Neuronal stem cell (in vitro differentiated cells): Measurements from ENCODE around the gene FAAP24. TPM values are rescaled to one million over a fixed set of nuclear protein-coding genes. Genes with fewer than 3 reads are reported as not detected.
A peak's percentile ranks its signal among the peaks of the same experiment; 100 is the strongest.

Source experiments
- DNase-seq: peaks from one replicate; pipeline ENCODE4 v3.0.0-alpha.2; 2013; ENCODE audit warnings: low spot score
- H2AFZ ChIP-seq: one replicate; pipeline ENCODE4 v1.6.1; 2013; ENCODE audit warnings: mild to moderate bottlenecking, low read length, inconsistent platforms
- H2AK5ac ChIP-seq: 2 replicates; pipeline ENCODE4 v1.6.1; 2013; ENCODE audit warnings: low read depth, mild to moderate bottlenecking, inconsistent platforms, low read length, moderate library complexity, mixed read lengths
- H2BK120ac ChIP-seq: 2 replicates; pipeline ENCODE4 v1.6.1; 2013; ENCODE audit warnings: low read depth, mild to moderate bottlenecking, inconsistent platforms, low read length, moderate library complexity, mixed read lengths
- H2BK12ac ChIP-seq: one replicate; pipeline ENCODE4 v1.6.1; 2013; ENCODE audit warnings: low read length, inconsistent platforms
- H2BK15ac ChIP-seq: 2 replicates; pipeline ENCODE4 v1.6.1; 2013; ENCODE audit warnings: mild to moderate bottlenecking, low read length, inconsistent platforms, mixed read lengths
- H2BK5ac ChIP-seq: one replicate; pipeline ENCODE4 v1.6.1; 2013; ENCODE audit warnings: inconsistent platforms, mild to moderate bottlenecking, low read length, moderate library complexity
- H3K14ac ChIP-seq: one replicate; pipeline ENCODE4 v1.6.1; 2013; ENCODE audit warnings: low read length, inconsistent platforms
- H3K18ac ChIP-seq: 2 replicates; pipeline ENCODE4 v1.6.1; 2013; ENCODE audit warnings: low read length, inconsistent platforms
- H3K23ac ChIP-seq: 2 replicates; pipeline ENCODE4 v1.6.1; 2013; ENCODE audit warnings: low read depth, mild to moderate bottlenecking, mixed read lengths, low read length, inconsistent platforms; ENCODE audit not compliant: poor library complexity
- H3K27ac ChIP-seq: replicated peaks from 3 replicates; pipeline ENCODE4 v1.5.1; 2013; ENCODE audit warnings: low read length, inconsistent platforms
- H3K27me3 ChIP-seq, 3 experiments: 2 replicates each; pipeline ENCODE4 v1.6.1; 2013; ENCODE audit warnings: low read length in 3 of 3, mild to moderate bottlenecking in 2 of 3, inconsistent platforms in 1 of 3, low read depth in 1 of 3, mixed read lengths in 1 of 3, moderate library complexity in 1 of 3; ENCODE audit not compliant: control insufficient read depth in 3 of 3, insufficient read depth in 3 of 3
- H3K36me3 ChIP-seq, 2 donors: replicated peaks in 1 of 2; 2 replicates each; pipeline ENCODE4 v1.6.1; 2013; ENCODE audit warnings: low read length in 2 of 2; ENCODE audit not compliant: control insufficient read depth in 2 of 2, insufficient read depth in 2 of 2
- H3K4ac ChIP-seq: 2 replicates; pipeline ENCODE4 v1.6.1; 2013; ENCODE audit warnings: inconsistent platforms, mild to moderate bottlenecking, low read length, moderate library complexity
- H3K4me1 ChIP-seq, 2 donors: 1 replicate in 1 of 2; 2 replicates in 1 of 2; pipeline ENCODE4 v1.6.1; 2013; ENCODE audit warnings: low read length in 2 of 2, low read depth in 1 of 2; ENCODE audit not compliant: control insufficient read depth in 2 of 2, insufficient read depth in 1 of 2
- H3K4me2 ChIP-seq: one replicate; pipeline ENCODE4 v1.6.1; 2013; ENCODE audit warnings: mild to moderate bottlenecking, low read length, inconsistent platforms; ENCODE audit not compliant: insufficient read depth, poor library complexity, severe bottlenecking
- H3K4me3 ChIP-seq, 2 donors: 2 replicates each; pipeline ENCODE4 v1.5.1; 2013; ENCODE audit warnings: low read length in 2 of 2, mild to moderate bottlenecking in 2 of 2, inconsistent platforms in 1 of 2, moderate library complexity in 1 of 2
- H3K79me1 ChIP-seq: one replicate; pipeline ENCODE4 v1.6.1; 2013; ENCODE audit warnings: low read depth, mild to moderate bottlenecking, inconsistent platforms, low read length, moderate library complexity
- H3K9ac ChIP-seq: one replicate; pipeline ENCODE4 v1.6.1; 2013; ENCODE audit warnings: mild to moderate bottlenecking, low read depth, low read length, inconsistent platforms; ENCODE audit not compliant: poor library complexity
- H3K9me3 ChIP-seq, 2 donors: replicated peaks in 1 of 2; 2 replicates each; pipeline versions ENCODE3 to v1.6.1; 2013; ENCODE audit warnings: low read length in 2 of 2, mild to moderate bottlenecking in 2 of 2, inconsistent platforms in 1 of 2, low read depth in 1 of 2, mixed read lengths in 1 of 2, moderate library complexity in 1 of 2; ENCODE audit not compliant: control insufficient read depth in 2 of 2, insufficient read depth in 1 of 2
- H4K8ac ChIP-seq: one replicate; pipeline ENCODE4 v1.6.1; 2013; ENCODE audit warnings: low read depth, mild to moderate bottlenecking, inconsistent platforms, low read length, moderate library complexity
- H4K91ac ChIP-seq: one replicate; pipeline ENCODE4 v1.6.1; 2013; ENCODE audit warnings: low read length, low read depth, mild to moderate bottlenecking, inconsistent platforms; ENCODE audit not compliant: poor library complexity
- WGBS, 2 donors: extraction: QIAGEN DNeasy Blood & Tissue Kit; methylation state at CpG; one replicate each; pipeline ENCODE4 v1.1.7; 2013; ENCODE audit warnings: missing lambda C conversion rate in 2 of 2, mixed read lengths in 1 of 2; ENCODE audit not compliant: insufficient read length in 2 of 2, insufficient replicate concordance in 1 of 2; ENCODE audit errors: extremely low coverage in 2 of 2; 5-methylcytosine and 5-hydroxymethylcytosine counted together
- polyA plus RNA-seq, 2 experiments: library from polyadenylated mRNA; stranded (reverse); fragments of 200-250 nt; gene quantifications; one replicate each; pipeline ENCODE4 v1.2.3, GENCODE V29; 2013

FAAP24 gene, protein sequence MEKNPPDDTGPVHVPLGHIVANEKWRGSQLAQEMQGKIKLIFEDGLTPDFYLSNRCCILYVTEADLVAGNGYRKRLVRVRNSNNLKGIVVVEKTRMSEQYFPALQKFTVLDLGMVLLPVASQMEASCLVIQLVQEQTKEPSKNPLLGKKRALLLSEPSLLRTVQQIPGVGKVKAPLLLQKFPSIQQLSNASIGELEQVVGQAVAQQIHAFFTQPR
- 3.7 TPM for polyA plus RNA-seq (2013, experiment 1 of 2)
- 4.0 TPM for polyA plus RNA-seq (2013, experiment 2 of 2)

DNA sequence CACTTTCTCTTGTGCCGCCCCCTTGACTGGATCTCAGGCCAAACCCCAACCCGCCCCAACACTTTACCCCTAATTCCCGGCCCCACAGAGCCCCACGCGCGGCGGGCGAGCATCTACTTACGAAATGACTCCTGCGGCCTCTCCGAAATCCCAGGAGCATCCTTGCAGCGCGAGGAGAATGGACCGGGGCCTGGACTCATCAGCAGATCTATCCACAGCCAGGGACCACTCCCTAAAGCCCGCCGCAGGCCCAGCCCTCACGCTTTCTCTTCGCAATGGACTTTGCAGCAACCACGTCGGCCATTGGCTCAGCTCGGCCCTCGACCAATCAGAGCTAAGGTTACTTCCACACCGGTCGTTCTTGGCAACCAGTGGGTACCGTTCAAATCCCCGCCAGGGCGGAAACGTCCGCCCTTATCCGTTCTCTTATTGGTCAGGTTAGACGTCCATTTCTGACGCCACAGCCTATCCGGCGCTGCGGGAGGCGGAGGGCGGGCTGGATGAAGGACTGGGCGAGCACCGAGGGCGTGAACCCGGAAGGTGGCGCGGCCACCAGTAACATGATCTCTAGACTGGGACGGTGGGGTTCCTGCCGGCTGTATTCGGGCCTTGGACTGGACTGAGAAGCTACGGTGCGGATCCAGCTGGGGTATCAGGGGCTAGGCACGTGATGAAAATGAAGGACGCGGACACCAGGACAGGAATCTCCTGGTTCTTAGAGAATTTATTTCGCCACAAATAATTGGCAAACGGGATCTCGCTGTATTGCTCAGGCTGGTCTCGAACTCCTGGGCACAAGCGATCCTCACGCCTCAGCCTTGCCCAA lies at the start of gene FAAP24, which contains the start of gene CEP89:
Gene FAAP24, plus strand, starts transcription at position 528 of the 826 bp plus-strand sequence. CDS start 955 bp downstream, outside the sequence.
Gene CEP89, minus strand, starts transcription at position 244 of the 826 bp plus-strand sequence. Its CDS starts 84 bp downstream, at position 160.
- no peak within 1 kb of the TSS for H4K8ac ChIP-seq
- peaks cover 5% of the 10 kb centered on the region for H3K79me1 ChIP-seq
- peaks cover 3 to 40% of the 10 kb centered on the region in 2 donors for H3K36me3 ChIP-seq
- DNase-seq: peak; percentile 99
- peak within 1 kb of the TSS; percentile 25 for H3K23ac ChIP-seq
- no peak within 1 kb of the TSS for H3K14ac ChIP-seq
- H4K91ac ChIP-seq: no peak within 1 kb of the TSS
- peak within 1 kb of the TSS; percentile 83 for H2AK5ac ChIP-seq
- H2BK120ac ChIP-seq: no peak within 1 kb of the TSS
- no peak within 1 kb of the TSS for H3K4ac ChIP-seq
- no peaks in the 10 kb centered on the region for H3K9me3 ChIP-seq
- H3K4me3 ChIP-seq: peak within 1 kb of the TSS; percentile 67 to 89
- no peak within 1 kb of the TSS for H2BK12ac ChIP-seq
- no peaks in the 10 kb centered on the region for H3K27me3 ChIP-seq
- H2AFZ ChIP-seq: peak within 1 kb of the TSS; percentile 90
- peak within 1 kb of the TSS; percentile 75 for H3K4me2 ChIP-seq
- H3K4me1 ChIP-seq: peaks cover 0 to 3% of the 10 kb centered on the region in 2 donors
- no peak within 1 kb of the TSS for H3K27ac ChIP-seq
- no peak within 1 kb of the TSS for H2BK5ac ChIP-seq
- H2BK15ac ChIP-seq: no peak within 1 kb of the TSS
- peak within 1 kb of the TSS; percentile 92 for H3K9ac ChIP-seq
- no peak within 1 kb of the TSS for H3K18ac ChIP-seq
- no CpG with 5 or more reads among the region's 57 CpGs for WGBS, 2 donors

DNA sequence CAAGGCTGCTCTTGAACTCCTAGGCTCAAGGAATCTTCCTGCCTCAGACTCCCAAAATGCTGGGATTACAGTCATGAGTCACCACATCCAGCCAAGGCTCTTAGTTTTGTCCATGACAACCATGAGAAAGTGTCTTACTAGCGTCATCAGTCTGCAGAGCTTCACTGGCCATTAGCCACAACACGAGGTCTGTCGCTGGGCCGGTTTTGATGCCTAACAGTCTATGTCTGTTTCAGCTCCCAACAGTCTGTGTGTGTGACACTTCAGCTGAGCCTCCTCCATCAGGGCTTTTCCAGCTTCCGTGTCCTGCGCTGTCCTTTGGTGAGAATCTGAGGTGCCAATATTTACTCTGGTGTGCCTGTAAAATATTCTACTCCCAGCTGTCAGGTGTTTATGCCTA lies 47.8 kb upstream of the FAAP24 start:
- Histone ChIP-seq H3K27ac (no peak overlapping the region), H3K18ac (no peak overlapping the region), H2AFZ (no peak overlapping the region), H3K14ac (no peak overlapping the region), H4K91ac (no peak overlapping the region), H3K9me3 (peaks cover 0 to 6% of the 10 kb centered on the region in 2 donors), H2AK5ac (no peak overlapping the region), H3K4me3 (no peak overlapping the region), H2BK12ac (no peak overlapping the region), H3K36me3 (peaks cover 19 to 72% of the 10 kb centered on the region in 2 donors), H3K9ac (no peak overlapping the region), H2BK15ac (no peak overlapping the region), H3K4me2 (no peak overlapping the region), H3K23ac (no peak overlapping the region), H2BK120ac (no peak overlapping the region), H3K4me1 (no peaks in the 10 kb centered on the region), H4K8ac (no peak overlapping the region), H2BK5ac (no peak overlapping the region), H3K4ac (no peak overlapping the region), H3K79me1 (no peaks in the 10 kb centered on the region), H3K27me3 (no peaks in the 10 kb centered on the region)
- WGBS, 2 donors: no CpG with 5 or more reads among the region's 6 CpGs
- DNase-seq: no peak

DNA sequence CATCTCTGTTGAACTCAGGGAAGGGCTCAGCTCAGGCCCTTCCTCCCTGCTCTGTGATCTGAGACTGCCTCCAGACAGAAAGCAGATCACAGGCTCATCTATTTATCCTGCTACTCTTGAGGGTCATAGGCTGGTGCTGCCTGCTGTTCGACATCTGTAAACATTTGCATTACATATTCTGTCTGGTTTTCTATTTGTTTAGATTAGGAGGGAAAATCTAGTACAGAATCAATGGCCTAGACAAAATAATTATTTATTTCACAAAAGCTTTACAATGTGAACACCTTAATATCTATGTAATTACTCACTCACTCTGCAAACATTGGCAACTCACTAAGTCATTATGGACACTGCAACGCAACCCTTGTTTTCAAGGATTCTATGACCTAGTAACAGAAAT lies 43.2 kb upstream of the FAAP24 start:
- Histone ChIP-seq H3K36me3 (peaks cover 19 to 81% of the 10 kb centered on the region in 2 donors), H3K79me1 (no peaks in the 10 kb centered on the region), H2BK12ac (no peak overlapping the region), H3K4me2 (no peak overlapping the region), H4K8ac (no peak overlapping the region), H3K27ac (no peak overlapping the region), H3K18ac (no peak overlapping the region), H3K4me1 (no peaks in the 10 kb centered on the region), H3K4me3 (no peak overlapping the region), H3K9me3 (peaks cover under 1 to 6% of the 10 kb centered on the region in 2 donors), H3K9ac (no peak overlapping the region), H3K4ac (no peak overlapping the region), H3K27me3 (no peaks in the 10 kb centered on the region), H2AK5ac (no peak overlapping the region), H2BK120ac (no peak overlapping the region), H2BK15ac (no peak overlapping the region), H4K91ac (no peak overlapping the region), H3K23ac (no peak overlapping the region), H3K14ac (no peak overlapping the region), H2BK5ac (no peak overlapping the region), H2AFZ (no peak overlapping the region)
- no peak for DNase-seq
- no CpG with 5 or more reads among the region's 2 CpGs for WGBS, 2 donors

DNA sequence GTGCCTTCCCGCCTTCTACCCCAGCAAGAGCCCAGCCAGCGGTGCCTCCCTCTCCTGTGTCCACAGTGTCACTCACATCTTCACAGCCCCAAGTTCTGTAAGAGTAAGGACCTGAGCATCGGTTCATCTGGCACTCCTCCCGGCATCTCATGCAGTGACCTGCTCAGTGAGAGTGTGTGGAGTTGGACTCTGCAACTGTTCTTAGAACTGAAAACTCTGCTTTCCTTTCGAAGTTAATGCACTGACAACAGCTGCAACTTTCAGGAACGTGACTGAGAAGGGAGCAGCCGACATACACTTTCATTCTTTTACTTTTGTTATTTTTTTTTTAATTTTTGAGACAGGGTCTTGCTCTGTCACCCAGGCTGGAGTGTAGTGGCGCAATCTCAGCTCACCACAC lies 41.5 kb upstream of the FAAP24 start:
- H4K8ac ChIP-seq: no peak overlapping the region
- no peak overlapping the region for H3K18ac ChIP-seq
- DNase-seq: no peak
- H3K4me2 ChIP-seq: no peak overlapping the region
- H4K91ac ChIP-seq: no peak overlapping the region
- no peak overlapping the region for H2BK15ac ChIP-seq
- no peak overlapping the region for H2BK12ac ChIP-seq
- H3K9ac ChIP-seq: no peak overlapping the region
- no peak overlapping the region for H2BK120ac ChIP-seq
- H3K23ac ChIP-seq: no peak overlapping the region
- WGBS, 2 donors: no CpG with 5 or more reads among the region's 8 CpGs
- no peak overlapping the region for H3K14ac ChIP-seq
- no peak overlapping the region for H3K4me3 ChIP-seq
- H3K27me3 ChIP-seq: no peaks in the 10 kb centered on the region
- no peak overlapping the region for H3K27ac ChIP-seq
- no peak overlapping the region for H2AFZ ChIP-seq
- no peaks in the 10 kb centered on the region for H3K79me1 ChIP-seq
- no peak overlapping the region for H3K4ac ChIP-seq
- H2AK5ac ChIP-seq: no peak overlapping the region
- peaks cover 20 to 77% of the 10 kb centered on the region in 2 donors for H3K36me3 ChIP-seq
- H2BK5ac ChIP-seq: no peak overlapping the region
- no peaks in the 10 kb centered on the region for H3K4me1 ChIP-seq
- peaks cover 2 to 6% of the 10 kb centered on the region in 2 donors for H3K9me3 ChIP-seq
